T-helper 2 cell treated with Interferon-gamma antibody and Interleukin-4, amounts not matched to agents 5 μg/mL and 100 μg/mL, for 36 hours (primary cell): ENCODE results near the gene SLC13A3.

Experiments
- DNase-seq: peaks from one replicate; pipeline ENCODE4 v3.0.0; 2021; ENCODE audit warnings: low spot score
- H3K27ac Mint-ChIP-seq: one replicate; pipeline ENCODE4 v1.8.0; 2021; ENCODE audit warnings: mild to moderate bottlenecking, mixed read lengths
- H3K27me3 Mint-ChIP-seq: one replicate; pipeline ENCODE4 v1.8.0; 2021; ENCODE audit warnings: low read depth, mixed read lengths
- H3K36me3 Mint-ChIP-seq: one replicate; pipeline ENCODE4 v1.8.0; 2021; ENCODE audit warnings: low read depth, mixed read lengths
- H3K4me1 Mint-ChIP-seq: one replicate; pipeline ENCODE4 v1.8.0; 2021; ENCODE audit warnings: low read depth, mixed read lengths
- H3K4me3 Mint-ChIP-seq: one replicate; pipeline ENCODE4 v1.8.0; 2022; ENCODE audit warnings: mild to moderate bottlenecking, moderate library complexity, mixed read lengths
- H3K9me3 Mint-ChIP-seq: one replicate; pipeline ENCODE4 v1.8.0; 2021; ENCODE audit warnings: mixed read lengths

Gene SLC13A3

GRCh38 chr20:46559685-46560440 is 91.4 kb downstream of the SLC13A3 start:
- Mint-ChIP-seq H3K4me3 (no peak overlapping the region), H3K27ac (no peak overlapping the region), H3K36me3 (no peaks in the 10 kb centered on the region), H3K27me3 (no peaks in the 10 kb centered on the region), H3K9me3 (no peaks in the 10 kb centered on the region), H3K4me1 (peaks cover 34% of the 10 kb centered on the region)
- no peak for DNase-seq

GRCh38 chr20:46559001-46559400 is 92.3 kb downstream of the SLC13A3 start:
- peaks cover 41% of the 10 kb centered on the region for H3K4me1 Mint-ChIP-seq
- H3K9me3 Mint-ChIP-seq, result no peaks in the 10 kb centered on the region
- H3K27ac Mint-ChIP-seq, result no peak overlapping the region
- H3K36me3 Mint-ChIP-seq, result no peaks in the 10 kb centered on the region
- H3K4me3 Mint-ChIP-seq, result no peak overlapping the region
- no peak for DNase-seq
- H3K27me3 Mint-ChIP-seq, result no peaks in the 10 kb centered on the region

GRCh38 chr20:46558511-46558959 is 92.7 kb downstream of the SLC13A3 start:
- Mint-ChIP-seq H3K36me3 (no peaks in the 10 kb centered on the region), H3K27ac (no peak overlapping the region), H3K4me1 (peaks cover 44% of the 10 kb centered on the region), H3K27me3 (no peaks in the 10 kb centered on the region), H3K9me3 (no peaks in the 10 kb centered on the region), H3K4me3 (no peak overlapping the region)
- DNase-seq, result peak; percentile 70

GRCh38 chr20:46557231-46557956 is 93.9 kb downstream of the SLC13A3 start:
- Mint-ChIP-seq H3K27me3 (no peaks in the 10 kb centered on the region), H3K4me1 (peaks cover 55% of the 10 kb centered on the region), H3K9me3 (no peaks in the 10 kb centered on the region), H3K27ac (no peak overlapping the region), H3K4me3 (no peak overlapping the region), H3K36me3 (no peaks in the 10 kb centered on the region)
- DNase-seq, result no peak

- Mint-ChIP-seq H3K4me3 (no peak overlapping the region), H3K27me3 (no peaks in the 10 kb centered on the region), H3K27ac (no peak overlapping the region), H3K4me1 (peaks cover 60% of the 10 kb centered on the region), H3K36me3 (no peaks in the 10 kb centered on the region), H3K9me3 (no peaks in the 10 kb centered on the region)
- DNase-seq, result no peak
Measured at GRCh38 chr20:46555370-46555956, 95.8 kb downstream of the SLC13A3 start.

- Mint-ChIP-seq H3K4me3 (no peak overlapping the region), H3K4me1 (peaks cover 59% of the 10 kb centered on the region)
Measured at GRCh38 chr20:46554828-46555227, 96.4 kb downstream of the SLC13A3 start.

GRCh38 chr20:46553926-46554325 is 97.3 kb downstream of the SLC13A3 start:
- no peaks in the 10 kb centered on the region for H3K9me3 Mint-ChIP-seq
- H3K36me3 Mint-ChIP-seq, result no peaks in the 10 kb centered on the region
- no peak for DNase-seq
- H3K27me3 Mint-ChIP-seq, result no peaks in the 10 kb centered on the region
- H3K4me3 Mint-ChIP-seq, result no peak overlapping the region
- peaks cover 54% of the 10 kb centered on the region for H3K4me1 Mint-ChIP-seq
- no peak overlapping the region for H3K27ac Mint-ChIP-seq

More at GRCh38 chr20:46554828-46555227, 96.4 kb downstream of the SLC13A3 start:
- no peaks in the 10 kb centered on the region for H3K9me3 Mint-ChIP-seq
- DNase-seq, result no peak
- H3K27ac Mint-ChIP-seq, result no peak overlapping the region
- no peaks in the 10 kb centered on the region for H3K27me3 Mint-ChIP-seq
- no peaks in the 10 kb centered on the region for H3K36me3 Mint-ChIP-seq

GRCh38 chr20:46552460-46553420 is 98.5 kb downstream of the SLC13A3 start:
- peak overlapping the region; percentile 74 for H3K4me3 Mint-ChIP-seq

GRCh38 chr20:46551522-46552381 is 99.5 kb downstream of the SLC13A3 start:
- peak overlapping the region; percentile 79 for H3K27ac Mint-ChIP-seq
- no peaks in the 10 kb centered on the region for H3K36me3 Mint-ChIP-seq
- H3K9me3 Mint-ChIP-seq, result no peaks in the 10 kb centered on the region
- H3K4me3 Mint-ChIP-seq, result peak overlapping the region; percentile 74
- peaks cover 45% of the 10 kb centered on the region for H3K4me1 Mint-ChIP-seq
- H3K27me3 Mint-ChIP-seq, result no peaks in the 10 kb centered on the region
- no peak for DNase-seq

More at GRCh38 chr20:46552460-46553420, 98.5 kb downstream of the SLC13A3 start:
- peak overlapping the region; percentile 79 for H3K27ac Mint-ChIP-seq
- no peaks in the 10 kb centered on the region for H3K27me3 Mint-ChIP-seq
- peak; percentile 73 for DNase-seq
- peaks cover 48% of the 10 kb centered on the region for H3K4me1 Mint-ChIP-seq
- no peaks in the 10 kb centered on the region for H3K9me3 Mint-ChIP-seq
- H3K36me3 Mint-ChIP-seq, result no peaks in the 10 kb centered on the region

- H3K36me3 Mint-ChIP-seq, result no peaks in the 10 kb centered on the region
- H3K4me1 Mint-ChIP-seq, result peaks cover 44% of the 10 kb centered on the region
- H3K27ac Mint-ChIP-seq, result no peak within 1 kb of the TSS
- no peak within 1 kb of the TSS for H3K4me3 Mint-ChIP-seq
- no peak for DNase-seq
- no peaks in the 10 kb centered on the region for H3K27me3 Mint-ChIP-seq
- H3K9me3 Mint-ChIP-seq, result no peaks in the 10 kb centered on the region
Measured at GRCh38 chr20:46550461-46550860, 100.8 kb downstream of the SLC13A3 start, which contains the start of gene OCSTAMP. OCSTAMP (minus strand) TSS chr20:46550654; CDS start chr20:46550560, 94 bp downstream.

- no peak overlapping the region for H3K4me3 Mint-ChIP-seq
- no peaks in the 10 kb centered on the region for H3K27me3 Mint-ChIP-seq
- no peaks in the 10 kb centered on the region for H3K36me3 Mint-ChIP-seq
- H3K27ac Mint-ChIP-seq, result no peak overlapping the region
- no peaks in the 10 kb centered on the region for H3K9me3 Mint-ChIP-seq
- no peak for DNase-seq
- H3K4me1 Mint-ChIP-seq, result peaks cover 41% of the 10 kb centered on the region
Measured at GRCh38 chr20:46549188-46549972, 101.9 kb downstream of the SLC13A3 start.

- Mint-ChIP-seq H3K9me3 (no peaks in the 10 kb centered on the region), H3K27ac (no peak overlapping the region), H3K36me3 (no peaks in the 10 kb centered on the region)
Measured at GRCh38 chr20:46548688-46549087, 102.6 kb downstream of the SLC13A3 start.

More at GRCh38 chr20:46548688-46549087, 102.6 kb downstream of the SLC13A3 start:
- DNase-seq, result no peak
- Mint-ChIP-seq H3K27me3 (no peaks in the 10 kb centered on the region), H3K4me3 (no peak overlapping the region), H3K4me1 (peaks cover 41% of the 10 kb centered on the region)
